Omental fat pad (tissue), 4 donors: ENCODE data around the gene ITGB1. TPM values are rescaled to one million over a fixed set of nuclear protein-coding genes. Genes with fewer than 3 reads are reported as not detected.
"Not testable (repeated sequence)": the region's sequence is repeated elsewhere in the genome, so short reads cannot be mapped to it uniquely, and the experiment has no call there.

Experiments
- ATAC-seq: fragments of 150-250 bp; one replicate; pipeline ENCODE4 v1.9.1; 2016; ENCODE audit warnings: mild to moderate bottlenecking, moderate library complexity; ENCODE audit not compliant: low FRiP score
- DNase-seq: peaks from one replicate; pipeline ENCODE4 v3.0.0-alpha.2; 2019; ENCODE audit warnings: low spot score
- CTCF ChIP-seq, 3 donors: fragments of 450-650 bp; IDR thresholded peaks; one replicate each; pipeline ENCODE4 v1.5.1; 2016 to 2017; ENCODE audit warnings: antibody characterized with exemption in 3 of 3, mild to moderate bottlenecking in 3 of 3, moderate library complexity in 2 of 3
- total RNA-seq, 4 donors: library from RNA; depleted of rRNA; stranded (reverse); fragments of >200 nt; gene quantifications; one replicate each; pipeline ENCODE4 v1.1.0, GENCODE V29; 2016

Gene ITGB1
- total RNA-seq, 4 donors from 2014 or later = 527 to 873 (median 677) TPM

DNA sequence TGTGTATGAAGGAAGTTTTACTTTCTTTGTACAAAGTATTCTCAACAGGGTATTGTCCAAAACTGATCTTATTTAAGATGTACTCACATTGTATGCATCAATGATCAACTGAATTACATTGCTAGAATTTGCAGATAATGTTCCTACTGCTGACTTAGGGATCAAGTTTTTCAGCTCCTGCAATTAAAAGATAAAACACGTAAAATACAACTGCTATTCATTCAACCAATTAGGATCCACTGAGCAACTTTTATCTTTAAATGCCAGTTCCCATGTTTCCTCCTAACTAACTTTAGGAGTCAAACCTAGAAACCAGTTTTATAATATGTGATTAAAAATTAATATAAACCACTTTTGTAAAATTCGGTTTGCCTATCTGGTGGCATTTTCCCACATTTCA is 35.9 kb downstream of the ITGB1 start:
- TF ChIP-seq CTCF (IDR thresholded peaks at IDR 0.05) = no peak
- no peak for ATAC-seq

GRCh38 chr10:32917817-32918216 is 40.2 kb downstream of the ITGB1 start:
- not testable (repeated sequence) for DNase-seq, ATAC-seq

More for the DNA sequence above, 35.9 kb downstream of the ITGB1 start:
- DNase-seq = no peak

GRCh38 chr10:32911285-32912016 is 46.6 kb downstream of the ITGB1 start:
- TF ChIP-seq CTCF (IDR thresholded peaks at IDR 0.05) = no peak
- no peak for ATAC-seq
- no peak for DNase-seq

DNA sequence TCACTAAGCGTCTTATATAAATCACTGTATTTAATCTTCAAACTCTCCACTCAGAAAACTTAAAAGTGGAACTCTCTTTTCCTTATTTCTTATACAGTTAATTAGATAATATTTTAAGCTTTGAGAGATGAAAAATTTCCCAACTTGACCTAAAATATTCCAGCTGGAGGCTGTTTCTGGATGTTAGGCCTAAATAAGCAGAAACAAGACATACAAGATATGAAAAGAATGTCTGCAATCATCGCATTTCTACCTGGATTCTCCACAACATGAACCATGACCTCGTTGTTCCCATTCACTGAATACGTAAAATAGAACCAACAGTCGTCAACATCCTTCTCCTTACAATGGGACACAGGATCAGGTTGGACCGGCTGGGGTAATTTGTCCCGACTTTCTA is 48.1 kb downstream of the ITGB1 start:
- not testable (repeated sequence) for ATAC-seq, DNase-seq

DNA sequence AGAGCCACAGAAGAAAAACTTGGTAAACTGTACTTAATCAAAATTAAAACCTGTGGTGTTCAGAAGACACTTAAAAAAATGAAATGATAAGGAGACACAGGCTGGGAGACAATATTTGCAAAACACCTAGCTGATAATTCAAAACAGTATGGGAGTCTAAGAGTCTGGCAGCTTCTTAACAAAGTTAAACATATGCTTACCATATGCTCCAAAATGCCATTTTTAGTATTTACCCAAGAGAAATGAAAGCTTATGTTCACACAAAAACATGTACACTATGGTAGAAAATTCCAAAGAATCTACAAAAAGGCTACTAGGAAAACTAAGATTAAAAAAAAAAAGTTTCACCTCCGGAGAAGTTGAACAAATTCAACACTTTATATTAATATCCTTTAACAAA is 48.6 kb downstream of the ITGB1 start:
- DNase-seq (no peak), ATAC-seq (no peak)
- no peak for TF ChIP-seq CTCF (IDR thresholded peaks at IDR 0.05)

DNA sequence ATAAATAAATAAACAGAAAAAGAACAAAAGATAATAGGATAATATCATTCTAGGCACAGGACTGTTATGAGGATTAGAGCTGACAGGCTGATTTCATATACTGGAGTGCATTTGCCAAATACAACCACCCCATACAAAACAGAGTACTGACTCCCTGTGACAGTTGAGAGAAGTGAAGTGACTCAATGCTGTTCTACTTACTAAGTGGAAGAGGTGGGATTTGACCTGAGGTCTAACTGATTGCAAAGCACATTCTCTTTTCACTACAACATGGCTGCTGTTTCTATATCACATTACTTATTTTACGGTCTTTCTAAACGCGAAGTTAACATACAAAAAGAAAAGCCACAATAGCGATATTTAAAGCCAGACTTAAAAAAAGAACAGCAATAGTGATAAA is 51.4 kb downstream of the ITGB1 start:
- ATAC-seq (no peak), DNase-seq (no peak)
- TF ChIP-seq CTCF (IDR thresholded peaks at IDR 0.05) = no peak

DNA sequence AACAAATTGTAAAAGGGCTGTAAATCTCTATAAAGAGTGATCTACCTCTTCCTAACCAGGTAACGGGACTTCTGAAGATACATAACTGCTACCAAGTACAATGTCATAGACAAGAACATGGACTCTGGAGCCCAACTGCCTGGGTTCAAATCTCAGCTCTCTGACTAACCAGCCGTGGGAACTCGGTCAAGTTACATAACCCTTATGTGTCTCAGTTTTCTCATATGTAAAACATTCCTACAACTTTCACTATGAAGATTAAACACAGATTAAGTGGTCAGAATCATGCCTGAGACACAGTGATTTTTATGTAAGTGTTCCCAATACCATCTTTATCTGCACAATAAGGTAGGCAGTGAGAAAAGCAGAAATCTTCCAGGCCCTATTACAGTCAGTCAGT is 52.6 kb downstream of the ITGB1 start:
- no peak for TF ChIP-seq CTCF (IDR thresholded peaks at IDR 0.05)
- no peak for DNase-seq
- ATAC-seq = no peak

GRCh38 chr10:32901815-32902214 is 56.2 kb downstream of the ITGB1 start:
- DNase-seq (no peak), ATAC-seq (no peak)
- TF ChIP-seq CTCF (IDR thresholded peaks at IDR 0.05) = no peak

DNA sequence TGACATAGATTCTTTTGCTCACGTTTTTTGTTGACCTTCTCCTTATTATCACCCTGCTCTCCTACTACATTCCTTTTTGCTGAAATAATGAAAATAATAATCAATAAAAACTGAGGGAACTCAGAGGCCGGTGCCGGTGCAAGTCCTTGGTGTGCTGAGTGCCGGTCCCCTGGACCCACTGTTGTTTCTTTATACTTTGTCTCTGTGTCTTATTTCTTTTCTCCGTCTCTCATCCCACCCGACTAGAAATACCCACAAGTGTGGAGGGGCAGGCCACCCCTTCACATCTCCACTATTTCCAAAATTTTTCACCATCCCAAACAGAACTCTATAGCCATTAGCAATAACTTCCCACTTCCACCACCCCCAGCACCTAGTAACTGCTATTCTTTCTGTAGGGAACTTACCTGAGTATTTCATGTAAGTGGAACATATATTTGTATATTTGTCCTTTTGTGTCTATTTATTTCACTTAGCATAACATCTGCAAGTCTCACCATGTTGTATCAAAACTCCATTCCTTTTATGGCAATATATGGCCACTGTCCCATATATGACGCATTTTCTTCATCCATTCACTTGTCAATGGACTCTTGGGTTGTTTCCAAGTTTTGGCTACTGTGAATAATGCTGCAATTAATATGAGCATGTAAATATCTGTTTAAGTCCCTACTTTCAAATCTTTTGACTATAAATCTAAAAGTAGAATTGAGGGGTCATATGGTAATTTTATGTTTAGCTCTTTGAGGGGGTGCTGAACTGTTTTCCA is 62.6 kb downstream of the ITGB1 start:
- DNase-seq, ATAC-seq: not testable (repeated sequence)
